C4-2B (cell line): Measurements from ENCODE around the gene SPACA7.

Experiments
- ZFX ChIP-seq: fragments of 450-650 bp; IDR thresholded peaks from 2 replicates; pipeline ENCODE4 v1.6.1; 2017
- TF ChIP-seq, protein P1 (sequence below): fragments of 450-650 bp; conservative IDR thresholded peaks from 2 replicates; pipeline ENCODE4 v1.5.1; 2017; ENCODE audit warnings: mild to moderate bottlenecking

DNA sequence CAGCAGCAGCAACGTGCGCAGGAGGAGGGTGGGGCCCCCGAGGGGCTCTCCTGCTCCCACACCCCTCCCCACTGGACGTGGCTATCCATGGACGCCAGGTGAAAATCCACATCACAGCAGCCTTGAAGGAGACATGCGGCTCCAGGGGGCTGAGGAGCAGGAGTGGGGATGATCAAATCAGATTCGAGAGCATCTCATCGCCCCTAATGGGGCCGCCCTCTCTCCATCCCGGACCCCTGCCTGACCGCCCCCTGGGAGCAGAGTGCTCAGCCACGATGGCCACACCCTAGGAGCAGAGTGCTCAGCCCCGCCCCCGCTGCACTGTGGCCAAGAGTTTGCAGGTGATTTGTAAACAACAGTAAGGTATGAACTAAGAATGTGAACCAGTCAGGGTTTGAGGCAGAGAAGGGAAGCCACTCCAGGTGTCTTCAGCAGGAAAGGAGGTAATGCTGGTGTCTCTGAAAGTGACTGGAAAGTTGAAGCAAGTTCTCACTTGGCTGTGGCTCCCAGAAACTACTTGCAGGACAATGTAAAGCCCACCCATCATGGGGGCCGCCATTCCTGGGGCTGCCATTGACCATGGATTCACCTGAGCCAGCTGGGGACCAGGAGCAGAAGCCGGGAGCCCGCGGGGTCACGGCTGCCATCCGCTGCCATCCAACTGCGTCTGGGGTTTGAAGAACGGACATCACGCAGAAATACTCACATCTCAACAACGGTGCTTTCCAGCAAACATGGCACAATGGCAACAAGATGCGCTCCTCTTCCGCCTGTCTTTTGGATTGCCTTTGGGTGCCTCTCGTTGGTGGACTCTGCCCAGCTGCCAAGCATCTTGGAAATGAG is 71.8 kb downstream of the SPACA7 start:
- TF ChIP-seq, protein P1, sequence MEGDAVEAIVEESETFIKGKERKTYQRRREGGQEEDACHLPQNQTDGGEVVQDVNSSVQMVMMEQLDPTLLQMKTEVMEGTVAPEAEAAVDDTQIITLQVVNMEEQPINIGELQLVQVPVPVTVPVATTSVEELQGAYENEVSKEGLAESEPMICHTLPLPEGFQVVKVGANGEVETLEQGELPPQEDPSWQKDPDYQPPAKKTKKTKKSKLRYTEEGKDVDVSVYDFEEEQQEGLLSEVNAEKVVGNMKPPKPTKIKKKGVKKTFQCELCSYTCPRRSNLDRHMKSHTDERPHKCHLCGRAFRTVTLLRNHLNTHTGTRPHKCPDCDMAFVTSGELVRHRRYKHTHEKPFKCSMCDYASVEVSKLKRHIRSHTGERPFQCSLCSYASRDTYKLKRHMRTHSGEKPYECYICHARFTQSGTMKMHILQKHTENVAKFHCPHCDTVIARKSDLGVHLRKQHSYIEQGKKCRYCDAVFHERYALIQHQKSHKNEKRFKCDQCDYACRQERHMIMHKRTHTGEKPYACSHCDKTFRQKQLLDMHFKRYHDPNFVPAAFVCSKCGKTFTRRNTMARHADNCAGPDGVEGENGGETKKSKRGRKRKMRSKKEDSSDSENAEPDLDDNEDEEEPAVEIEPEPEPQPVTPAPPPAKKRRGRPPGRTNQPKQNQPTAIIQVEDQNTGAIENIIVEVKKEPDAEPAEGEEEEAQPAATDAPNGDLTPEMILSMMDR, result no peak
- TF ChIP-seq ZFX, result no peak
